Karpas-422 (cell line): Measurements from ENCODE around the gene PRKCE. TPM values are rescaled to one million over a fixed set of nuclear protein-coding genes. Genes with fewer than 3 reads are reported as not detected.

Source experiments
- DNase-seq: peaks from one replicate; pipeline ENCODE4 v3.0.0-alpha.2; 2015
- H2AFZ ChIP-seq: fragments of 200-600 bp; sonication (generic); 2 replicates; pipeline ENCODE4 v1.6.1; 2014; ENCODE audit warnings: antibody characterized with exemption, low read length, mixed read lengths
- H3K27ac ChIP-seq: fragments of 200-600 bp; sonication (generic); 2 replicates; pipeline ENCODE4 v1.5.1; 2014; ENCODE audit warnings: mild to moderate bottlenecking, low read length, moderate library complexity
- H3K27me3 ChIP-seq: fragments of 200-600 bp; sonication (generic); 2 replicates; pipeline ENCODE4 v1.6.1; 2014; ENCODE audit warnings: low read length, mixed read lengths
- H3K36me3 ChIP-seq: fragments of 200-600 bp; sonication (generic); 2 replicates; pipeline ENCODE4 v1.6.1; 2014; ENCODE audit warnings: low read length, mixed read lengths; ENCODE audit not compliant: insufficient read depth
- H3K4me1 ChIP-seq: fragments of 200-600 bp; sonication (generic); 2 replicates; pipeline ENCODE4 v1.6.1; 2014; ENCODE audit warnings: mild to moderate bottlenecking, low read length, mixed read lengths
- H3K4me2 ChIP-seq: fragments of 200-600 bp; sonication (generic); 2 replicates; pipeline ENCODE4 v1.6.1; 2014; ENCODE audit warnings: low read length, low read depth, mild to moderate bottlenecking; ENCODE audit not compliant: poor library complexity, severe bottlenecking
- H3K4me3 ChIP-seq: fragments of 200-600 bp; sonication (generic); 2 replicates; pipeline ENCODE4 v1.5.1; 2014; ENCODE audit warnings: mild to moderate bottlenecking, antibody characterized with exemption, low read length, mixed read lengths
- H3K79me2 ChIP-seq: fragments of 200-600 bp; sonication (generic); 2 replicates; pipeline ENCODE4 v1.6.1; 2014; ENCODE audit warnings: mild to moderate bottlenecking, low read length, mixed read lengths
- H3K9ac ChIP-seq: fragments of 200-600 bp; sonication (generic); 2 replicates; pipeline ENCODE4 v1.6.0; 2014; ENCODE audit warnings: low read length
- H3K9me2 ChIP-seq: fragments of 200-600 bp; sonication (generic), shearing (Covaris generic); replicated peaks from 2 replicates; pipeline ENCODE4 v1.6.0; 2014; ENCODE audit warnings: mild to moderate bottlenecking, low read length, moderate library complexity; ENCODE audit not compliant: insufficient read depth
- H3K9me3 ChIP-seq: fragments of 300-700, 200-600 bp; sonication (generic); 2 replicates; pipeline ENCODE4 v1.6.1; 2014; ENCODE audit warnings: low read length, mixed read lengths
- H4K20me1 ChIP-seq: fragments of 200-600 bp; sonication (generic); 2 replicates; pipeline ENCODE4 v1.6.1; 2014; ENCODE audit warnings: mild to moderate bottlenecking, antibody characterized with exemption, low read length, low read depth; ENCODE audit not compliant: insufficient read depth
- total RNA-seq: library from RNA; depleted of rRNA; stranded (reverse); fragments of >200 nt; shearing (Covaris generic); gene quantifications from 2 replicates; pipeline ENCODE4 v1.2.3, GENCODE V29; 2014; ENCODE audit warnings: low replicate concordance

The PRKCE gene
- total RNA-seq, 1 experiment from 2014 or later: 61.8 TPM

DNA sequence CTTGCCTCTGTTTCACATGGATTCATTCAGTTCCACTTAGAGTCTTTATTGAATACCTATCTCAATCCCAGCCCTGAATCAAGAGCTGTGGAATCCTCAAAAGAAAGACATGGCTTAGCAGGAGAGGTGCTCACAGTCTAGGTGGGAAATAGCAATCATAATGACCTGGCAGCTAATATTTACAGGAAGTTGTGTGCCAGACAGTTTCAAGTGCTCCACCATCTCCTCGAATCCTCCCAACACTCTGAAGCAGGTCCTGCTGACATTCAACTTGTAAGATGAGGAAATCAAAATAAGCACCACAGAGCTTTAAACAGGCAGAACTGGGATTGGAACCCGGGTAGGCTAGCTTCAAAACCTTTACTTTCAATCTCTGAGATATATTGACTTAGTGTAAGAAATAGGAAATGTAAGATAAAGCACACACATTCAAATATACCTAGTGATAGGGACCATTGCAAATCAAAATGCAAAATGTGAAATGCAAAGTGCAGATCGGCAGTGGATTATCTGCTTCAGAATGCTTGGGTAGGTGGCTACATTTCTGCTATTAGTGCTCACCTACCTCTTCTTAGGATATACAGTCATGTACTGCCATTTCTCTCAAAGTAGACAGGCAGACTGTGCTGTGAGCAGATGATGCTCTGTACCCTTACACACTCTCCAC is 182.0 kb downstream of the PRKCE start:
- H3K27me3 ChIP-seq: no peaks in the 10 kb centered on the region
- peaks cover 74% of the 10 kb centered on the region for H3K4me1 ChIP-seq
- H2AFZ ChIP-seq: no peak overlapping the region
- peak overlapping the region; percentile 85 for H3K9ac ChIP-seq
- H4K20me1 ChIP-seq: no peaks in the 10 kb centered on the region
- peaks cover 52% of the 10 kb centered on the region for H3K79me2 ChIP-seq
- peak overlapping the region; percentile 51 for H3K4me3 ChIP-seq
- H3K36me3 ChIP-seq: no peaks in the 10 kb centered on the region
- no peaks in the 10 kb centered on the region for H3K9me3 ChIP-seq
- H3K9me2 ChIP-seq: no peaks in the 10 kb centered on the region
- H3K4me2 ChIP-seq: peak overlapping the region; percentile 95
- DNase-seq: peak; percentile 91
- H3K27ac ChIP-seq: peak overlapping the region; percentile 99

GRCh38 chr2:45833968-45834344 is 182.5 kb downstream of the PRKCE start:
- Histone ChIP-seq H3K79me2 (peaks cover 53% of the 10 kb centered on the region), H3K9ac (peak overlapping the region; percentile 85), H4K20me1 (no peaks in the 10 kb centered on the region), H3K9me2 (no peaks in the 10 kb centered on the region), H2AFZ (no peak overlapping the region), H3K4me2 (peak overlapping the region; percentile 95), H3K4me1 (peaks cover 79% of the 10 kb centered on the region), H3K36me3 (no peaks in the 10 kb centered on the region), H3K27me3 (no peaks in the 10 kb centered on the region), H3K4me3 (peak overlapping the region; percentile 51), H3K27ac (peak overlapping the region; percentile 99), H3K9me3 (no peaks in the 10 kb centered on the region)
- DNase-seq: peak; percentile 95

- peak; percentile 86 for DNase-seq
- H3K27ac ChIP-seq: peak overlapping the region; percentile 99
- no peaks in the 10 kb centered on the region for H4K20me1 ChIP-seq
- H3K9me3 ChIP-seq: no peaks in the 10 kb centered on the region
- peaks cover 83% of the 10 kb centered on the region for H3K4me1 ChIP-seq
- H3K36me3 ChIP-seq: no peaks in the 10 kb centered on the region
- peak overlapping the region; percentile 95 for H3K4me2 ChIP-seq
- no peaks in the 10 kb centered on the region for H3K27me3 ChIP-seq
- peak overlapping the region; percentile 51 for H3K4me3 ChIP-seq
- peak overlapping the region; percentile 85 for H3K9ac ChIP-seq
- peaks cover 53% of the 10 kb centered on the region for H3K79me2 ChIP-seq
- no peak overlapping the region for H2AFZ ChIP-seq
- H3K9me2 ChIP-seq: no peaks in the 10 kb centered on the region
Measured at GRCh38 chr2:45834372-45834771, 182.9 kb downstream of the PRKCE start.

- no peaks in the 10 kb centered on the region for H3K36me3 ChIP-seq
- peak overlapping the region; percentile 51 for H3K4me3 ChIP-seq
- H3K9me3 ChIP-seq: no peaks in the 10 kb centered on the region
- H3K9ac ChIP-seq: peak overlapping the region; percentile 85
- H3K9me2 ChIP-seq: no peaks in the 10 kb centered on the region
- peak overlapping the region; percentile 99 for H3K27ac ChIP-seq
- peaks cover 55% of the 10 kb centered on the region for H3K79me2 ChIP-seq
- no peaks in the 10 kb centered on the region for H4K20me1 ChIP-seq
- H3K4me1 ChIP-seq: peaks cover 88% of the 10 kb centered on the region
- H3K4me2 ChIP-seq: peak overlapping the region; percentile 95
- H2AFZ ChIP-seq: no peak overlapping the region
- no peaks in the 10 kb centered on the region for H3K27me3 ChIP-seq
- peak; percentile 65 for DNase-seq
Measured at GRCh38 chr2:45834858-45835257, 183.4 kb downstream of the PRKCE start.

- H3K27ac ChIP-seq: peak overlapping the region; percentile 99
- H3K9ac ChIP-seq: peak overlapping the region; percentile 85
- H3K4me3 ChIP-seq: peak overlapping the region; percentile 68
- H3K79me2 ChIP-seq: peaks cover 56% of the 10 kb centered on the region
- H3K4me2 ChIP-seq: peak overlapping the region; percentile 95
- H3K4me1 ChIP-seq: peaks cover 96% of the 10 kb centered on the region
- no peaks in the 10 kb centered on the region for H3K36me3 ChIP-seq
- no peaks in the 10 kb centered on the region for H3K9me3 ChIP-seq
- H4K20me1 ChIP-seq: no peaks in the 10 kb centered on the region
- H3K27me3 ChIP-seq: no peaks in the 10 kb centered on the region
- H2AFZ ChIP-seq: no peak overlapping the region
- no peaks in the 10 kb centered on the region for H3K9me2 ChIP-seq
- peak; percentile 94 for DNase-seq
Measured at GRCh38 chr2:45836316-45836715, 184.8 kb downstream of the PRKCE start.

- Histone ChIP-seq H3K79me2 (peaks cover 57% of the 10 kb centered on the region), H3K36me3 (no peaks in the 10 kb centered on the region), H3K9me2 (no peaks in the 10 kb centered on the region), H3K4me3 (peak overlapping the region; percentile 68), H3K9ac (peak overlapping the region; percentile 85), H3K27ac (peak overlapping the region; percentile 99), H3K4me2 (peak overlapping the region; percentile 95), H3K9me3 (no peaks in the 10 kb centered on the region), H2AFZ (no peak overlapping the region), H4K20me1 (no peaks in the 10 kb centered on the region), H3K27me3 (no peaks in the 10 kb centered on the region), H3K4me1 (peaks cover 97% of the 10 kb centered on the region)
- peak; percentile 92 for DNase-seq
Measured at GRCh38 chr2:45836740-45837139, 185.3 kb downstream of the PRKCE start.

DNA sequence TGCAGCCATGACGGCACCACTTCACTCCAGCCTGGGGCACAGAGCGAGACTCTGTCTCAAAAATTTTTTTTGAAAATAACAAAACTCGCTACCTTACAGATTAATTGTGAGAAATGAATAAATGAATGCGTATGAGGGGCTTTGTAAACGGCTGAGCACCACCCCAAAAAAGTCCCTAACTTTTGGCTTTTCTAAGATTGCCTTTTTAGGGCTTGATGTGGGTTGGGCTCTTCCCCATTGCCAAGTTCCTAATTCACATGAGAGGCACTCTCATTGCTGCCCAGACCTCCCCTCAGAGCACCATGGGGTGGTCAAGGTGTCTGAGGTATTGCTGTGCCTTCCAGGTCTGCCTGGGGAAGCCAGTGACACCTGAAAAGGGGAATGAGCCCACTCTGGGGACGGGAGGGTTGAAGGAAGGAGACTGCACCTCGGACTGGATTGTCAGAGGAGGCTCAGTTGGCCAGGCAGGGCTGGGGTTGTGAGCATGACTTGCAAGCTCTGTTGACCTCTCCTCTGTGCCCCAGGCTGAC is 186.4 kb downstream of the PRKCE start:
- Histone ChIP-seq H3K9me3 (no peaks in the 10 kb centered on the region), H3K4me3 (peak overlapping the region; percentile 68), H3K9ac (peak overlapping the region; percentile 85), H2AFZ (no peak overlapping the region), H3K79me2 (peaks cover 63% of the 10 kb centered on the region), H3K27ac (peak overlapping the region; percentile 99), H3K4me1 (peaks cover 100% of the 10 kb centered on the region), H3K36me3 (no peaks in the 10 kb centered on the region), H3K4me2 (peak overlapping the region; percentile 95), H3K27me3 (no peaks in the 10 kb centered on the region), H4K20me1 (no peaks in the 10 kb centered on the region), H3K9me2 (no peaks in the 10 kb centered on the region)
- no peak for DNase-seq

- peak overlapping the region; percentile 85 for H3K9ac ChIP-seq
- peaks cover 6% of the 10 kb centered on the region; the same call in 1 of the 2 replicates for H3K36me3 ChIP-seq
- peak overlapping the region; percentile 95 for H3K4me2 ChIP-seq
- H3K27me3 ChIP-seq: no peaks in the 10 kb centered on the region
- H3K27ac ChIP-seq: peak overlapping the region; percentile 99
- H3K4me3 ChIP-seq: peak overlapping the region; percentile 68
- peaks cover 77% of the 10 kb centered on the region for H3K79me2 ChIP-seq
- H3K9me3 ChIP-seq: no peaks in the 10 kb centered on the region
- H4K20me1 ChIP-seq: no peaks in the 10 kb centered on the region
- H3K9me2 ChIP-seq: no peaks in the 10 kb centered on the region
- H2AFZ ChIP-seq: no peak overlapping the region
- H3K4me1 ChIP-seq: peaks cover 100% of the 10 kb centered on the region
- peak; percentile 80 for DNase-seq
Measured at GRCh38 chr2:45839508-45840251, 188.2 kb downstream of the PRKCE start.
